NCI-H2196 treated with DMSO at 0.1 percent for 48 hours (cell line): ENCODE measurements around the gene PAK6.

Source experiments
- DNase-seq: peaks from one replicate; lab custom pipeline; 2025; ENCODE audit not compliant: unreplicated experiment; lab: John Stamatoyannopoulos, UW

The PAK6 gene

DNA sequence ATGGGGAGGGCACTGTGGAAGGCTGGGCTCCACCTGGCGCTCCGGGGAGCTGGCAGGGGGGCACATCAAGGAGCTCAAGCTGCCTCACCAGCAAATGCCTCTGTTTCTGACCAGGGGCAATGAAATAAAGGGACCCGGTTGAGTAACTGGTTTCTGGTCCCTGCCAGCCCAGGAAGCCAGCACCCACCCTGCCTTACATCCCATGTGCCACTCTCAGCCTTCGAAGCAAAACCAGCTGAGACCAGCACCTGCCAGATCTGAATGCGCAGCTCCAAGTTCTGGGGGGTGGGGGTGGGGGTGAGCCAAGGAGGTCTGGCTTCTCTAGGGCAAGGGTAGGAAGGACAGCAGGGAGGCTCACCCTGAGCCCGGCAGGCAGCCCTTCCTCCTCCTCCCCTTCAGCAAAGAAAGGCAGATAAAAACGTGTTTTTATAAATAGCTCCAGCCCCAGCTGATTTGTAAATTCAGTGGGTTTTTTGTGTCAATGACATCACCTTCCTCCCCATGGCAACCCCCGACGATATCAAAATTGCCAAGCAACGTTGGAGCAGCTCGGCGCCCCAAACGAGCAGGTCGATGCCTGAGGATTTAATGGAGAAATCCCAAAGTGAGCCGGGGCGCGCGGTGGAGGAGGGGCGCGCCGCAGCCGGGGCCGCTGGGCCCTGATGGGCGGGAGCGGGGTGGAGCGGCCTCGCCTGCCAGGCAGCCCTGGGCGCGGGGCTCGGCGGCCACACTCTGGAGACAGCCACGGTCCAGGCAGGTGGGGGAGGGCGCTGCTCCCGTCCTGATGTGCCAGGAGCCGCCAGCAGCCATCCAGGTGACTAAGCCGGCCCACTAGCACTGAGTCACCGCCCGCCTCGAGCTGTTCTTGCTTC lies at the start of gene PAK6:
TSS of gene PAK6 (plus strand) at position 532 of the 872 bp plus-strand sequence. CDS start 25,723 bp downstream, outside the sequence.
- DNase-seq, result peak; percentile 9

DNA sequence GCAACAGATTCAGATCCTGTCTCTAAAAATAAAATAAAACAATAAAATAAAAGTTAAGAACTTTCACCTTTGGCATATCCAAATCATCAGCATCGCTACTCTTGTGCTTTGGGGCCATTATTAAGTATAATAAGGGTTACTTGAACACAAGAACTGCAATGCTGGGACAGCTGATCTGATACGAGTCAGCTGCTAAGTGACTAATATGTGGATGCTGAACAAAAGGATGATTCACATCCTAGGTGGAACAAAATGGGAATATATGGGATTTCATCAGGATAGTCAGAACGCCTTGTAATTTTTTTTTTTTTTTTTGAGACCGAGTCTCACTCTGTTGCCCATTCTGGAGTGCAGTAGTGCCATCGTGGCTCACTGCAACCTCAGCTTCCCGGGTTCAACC lies 48.3 kb upstream of the PAK6 start:
- no peak for DNase-seq

GRCh38 chr15:40192942-40193341 lies 45.9 kb upstream of the PAK6 start:
- no peak for DNase-seq

DNA sequence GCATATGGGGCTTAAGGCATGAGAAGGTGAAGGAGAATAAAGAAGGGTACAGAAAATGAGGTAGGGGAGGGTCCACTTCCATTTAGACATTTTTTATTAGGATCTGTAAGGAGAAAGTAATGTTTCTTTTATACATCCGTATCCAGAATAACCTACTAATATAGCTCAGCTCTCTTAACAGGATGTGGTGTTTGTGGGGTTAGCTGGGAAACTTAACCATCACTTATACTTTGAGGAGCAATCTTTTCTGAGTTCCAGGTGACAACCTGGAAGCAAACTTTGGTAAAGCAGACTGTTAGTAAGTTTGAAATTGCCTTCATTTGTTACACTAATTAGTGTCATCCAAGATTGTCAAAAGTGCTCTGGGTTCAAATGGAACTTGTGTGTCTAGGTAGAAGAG lies 41.4 kb upstream of the PAK6 start:
- no peak for DNase-seq

DNA sequence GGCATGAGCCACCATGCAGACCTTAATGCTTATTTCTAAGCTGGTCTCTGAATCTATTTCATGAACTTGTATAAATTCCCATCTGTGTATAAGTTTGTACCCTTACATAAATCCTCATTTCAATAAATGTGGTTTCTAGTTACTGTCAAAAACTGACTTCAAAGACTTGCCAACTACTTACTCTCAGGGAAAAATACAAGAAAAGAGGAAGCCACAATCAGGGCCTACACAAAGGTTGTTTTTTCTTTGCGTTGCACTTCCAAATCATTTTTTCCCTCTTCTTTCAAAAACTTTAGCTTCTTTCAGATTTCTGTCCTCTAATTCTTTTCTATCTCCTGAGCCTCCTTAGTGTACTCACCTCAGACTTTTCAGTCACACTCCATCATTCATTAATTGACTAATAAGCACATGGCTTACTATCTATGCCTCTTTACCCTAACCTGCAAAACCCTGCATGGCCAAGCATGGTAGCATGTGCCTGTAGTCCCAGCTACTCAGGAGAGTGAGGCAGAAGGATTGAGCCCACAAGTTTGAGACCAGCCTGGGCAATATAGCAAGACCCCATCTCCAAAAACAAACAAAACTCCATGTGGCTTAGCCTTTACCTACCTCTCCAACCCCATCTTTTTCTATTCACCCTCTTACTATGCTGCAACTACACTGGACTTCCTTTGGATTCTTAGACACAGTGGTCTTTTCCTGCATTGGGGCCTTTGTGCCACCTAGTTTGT lies 40.3 kb upstream of the PAK6 start:
- DNase-seq, result no peak

DNA sequence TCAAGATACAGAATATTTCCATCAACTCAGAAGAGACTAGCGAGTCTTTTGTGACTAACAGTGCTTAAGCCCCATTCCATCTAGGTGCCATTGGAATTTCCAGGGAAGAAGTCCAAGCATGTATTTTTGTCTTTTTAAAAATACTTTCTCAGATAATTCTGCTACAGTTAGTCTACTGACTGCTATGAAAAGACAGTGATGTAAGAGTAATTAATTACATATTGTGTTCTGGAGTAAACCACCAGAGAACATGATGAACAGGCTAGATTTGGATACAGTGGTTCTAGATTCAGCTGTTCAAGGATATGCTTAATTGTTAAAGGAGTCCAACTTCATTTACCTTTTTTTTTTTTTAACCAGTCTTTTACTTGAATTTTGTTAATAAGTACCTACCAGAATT lies 34.8 kb upstream of the PAK6 start:
- no peak for DNase-seq

- peak; percentile 14 for DNase-seq
These were observed 21.6 kb upstream of the PAK6 start for GRCh38 chr15:40217166-40217824.

DNA sequence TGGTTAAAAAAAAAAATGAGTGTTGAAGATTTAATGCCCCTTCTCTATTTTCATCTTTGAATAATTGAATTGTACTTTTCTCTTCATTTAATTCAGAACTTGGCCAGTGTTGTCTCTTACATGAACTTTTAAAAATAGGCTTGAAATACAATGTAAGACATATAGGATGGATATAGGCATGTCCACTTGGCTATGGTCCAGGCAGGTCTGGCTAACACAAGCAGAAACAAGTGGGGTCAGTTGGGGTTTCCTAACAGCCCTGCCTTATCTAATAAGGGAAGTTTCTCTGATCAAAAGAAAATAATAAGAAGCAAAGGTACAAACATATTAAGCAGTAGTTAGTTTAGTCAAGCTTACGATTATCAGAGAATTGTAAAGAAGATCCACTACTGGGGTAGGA lies 19.1 kb upstream of the PAK6 start:
- no peak for DNase-seq

DNA sequence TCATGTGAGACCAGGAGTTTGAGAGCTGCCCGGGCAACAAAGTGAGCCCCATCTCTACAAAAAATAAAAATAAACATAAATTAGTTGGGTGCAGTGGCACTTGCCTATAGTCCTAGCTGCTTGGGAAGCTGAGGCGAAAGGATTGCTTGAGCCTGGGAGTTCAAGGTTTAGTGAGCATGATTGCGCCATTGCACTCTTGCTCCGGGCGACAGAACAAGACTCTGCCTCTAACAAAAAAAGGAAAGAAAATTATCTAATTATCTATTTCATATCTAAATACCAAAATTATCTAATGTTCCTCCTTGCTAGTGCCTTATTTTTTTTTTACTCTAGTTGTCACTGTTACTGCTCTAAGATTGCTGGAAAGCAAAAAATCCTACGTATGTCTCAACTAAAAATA lies 16.7 kb upstream of the PAK6 start:
- no peak for DNase-seq

DNA sequence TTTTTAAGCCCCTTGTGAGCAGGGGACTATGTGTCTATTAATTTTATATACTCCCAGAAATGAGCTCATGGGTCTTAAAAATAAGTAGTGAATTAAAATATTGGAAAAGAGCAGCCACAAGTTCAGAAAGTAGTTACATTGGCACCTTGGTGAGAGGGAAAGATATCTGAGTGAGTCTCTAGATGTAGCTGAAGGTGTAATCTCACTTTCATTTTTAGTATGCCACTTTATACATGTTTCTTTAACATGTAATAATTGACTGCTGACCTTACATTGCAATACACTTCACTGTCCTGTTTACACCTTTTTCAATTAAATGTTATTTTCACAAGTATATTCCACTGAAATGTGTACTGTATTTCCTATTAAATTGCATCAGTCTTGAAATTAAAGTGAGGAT lies 12.1 kb upstream of the PAK6 start:
- no peak for DNase-seq

GRCh38 chr15:40229316-40229715 lies 9.5 kb upstream of the PAK6 start:
- DNase-seq, result no peak

GRCh38 chr15:40229956-40230355 lies 8.9 kb upstream of the PAK6 start:
- no peak for DNase-seq

- DNase-seq, result no peak
These were observed 6.2 kb upstream of the PAK6 start for GRCh38 chr15:40232625-40233070.

DNA sequence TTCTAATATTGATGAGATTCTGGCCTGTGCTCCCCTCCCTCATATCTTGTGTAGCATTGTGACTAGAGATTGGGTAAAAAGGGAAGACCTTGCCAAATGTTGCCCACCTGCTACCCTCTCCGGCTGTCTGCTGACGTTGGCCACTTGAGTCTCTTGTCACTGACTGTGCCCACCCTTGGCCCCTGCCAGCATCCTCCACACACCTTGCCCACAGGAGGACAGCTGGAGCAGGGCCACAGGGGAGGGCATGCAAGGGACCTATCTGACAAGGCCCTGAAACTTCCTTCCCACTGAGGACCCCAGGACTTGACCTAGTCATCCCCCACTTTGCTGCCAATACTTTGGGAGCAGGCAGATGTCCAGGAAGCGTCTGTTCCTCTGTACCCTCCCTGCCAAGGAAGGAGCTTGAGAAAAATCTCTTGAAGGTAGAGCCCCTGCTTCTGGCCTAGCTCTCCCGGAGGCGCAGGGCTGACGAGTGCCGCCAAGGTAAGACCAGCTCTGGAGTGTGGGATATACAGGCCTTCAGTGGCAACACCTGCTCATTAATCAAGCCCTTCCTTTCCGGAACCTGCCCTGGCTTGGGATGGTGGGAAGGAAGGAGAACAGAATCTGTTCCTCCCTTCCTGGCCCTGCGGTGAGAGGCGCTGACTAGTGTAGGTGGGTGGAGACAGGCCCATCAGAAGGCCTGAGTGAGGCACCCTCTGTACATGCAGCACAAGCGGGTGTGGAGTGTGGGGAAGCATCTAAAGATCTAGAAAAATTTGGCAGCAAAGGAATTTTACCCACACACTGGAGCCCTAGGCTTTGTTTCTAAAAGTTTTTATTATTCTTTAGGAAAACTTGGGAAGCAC lies 4.9 kb upstream of the PAK6 start:
- no peak for DNase-seq

DNA sequence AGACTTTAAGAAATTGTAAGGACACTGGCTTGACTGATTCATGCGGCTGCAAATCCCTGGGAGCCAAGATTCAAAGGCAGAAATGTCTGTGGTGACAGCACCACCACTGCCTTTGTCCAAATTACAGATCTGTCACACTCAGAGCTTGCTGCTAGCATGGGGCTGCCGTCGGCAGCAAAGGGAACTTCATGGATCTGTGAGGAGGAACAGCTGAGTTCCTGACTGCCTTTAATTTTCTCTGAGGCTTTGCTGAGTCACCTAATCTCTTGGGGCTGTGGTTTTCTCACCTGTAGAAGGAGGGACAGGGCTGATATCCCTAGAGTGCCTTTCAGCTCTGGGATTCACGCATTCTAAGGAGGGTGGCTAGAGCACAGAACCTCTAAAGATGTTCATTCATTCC lies 4.1 kb upstream of the PAK6 start:
- DNase-seq, result no peak

GRCh38 chr15:40235201-40235885 lies 3.5 kb upstream of the PAK6 start:
- DNase-seq, result no peak

DNA sequence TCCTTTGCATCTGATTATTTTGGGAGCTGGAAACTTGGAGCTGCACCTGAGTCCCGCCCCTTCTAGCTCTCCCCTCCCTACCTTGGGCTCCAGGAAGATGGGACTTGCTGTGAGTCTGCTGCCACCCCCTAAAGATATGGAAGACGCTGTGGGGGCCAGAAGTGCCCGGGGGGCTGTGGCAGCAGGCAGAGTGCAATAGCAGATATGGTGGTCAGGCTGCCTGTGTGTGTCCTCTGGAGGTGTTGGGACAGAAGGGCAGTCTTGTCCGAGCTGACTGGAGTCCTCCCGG lies 485 bp downstream of the PAK6 start:
- no peak for DNase-seq

GRCh38 chr15:40239693-40240618 lies 1.1 kb downstream of the PAK6 start:
- DNase-seq, result no peak

DNA sequence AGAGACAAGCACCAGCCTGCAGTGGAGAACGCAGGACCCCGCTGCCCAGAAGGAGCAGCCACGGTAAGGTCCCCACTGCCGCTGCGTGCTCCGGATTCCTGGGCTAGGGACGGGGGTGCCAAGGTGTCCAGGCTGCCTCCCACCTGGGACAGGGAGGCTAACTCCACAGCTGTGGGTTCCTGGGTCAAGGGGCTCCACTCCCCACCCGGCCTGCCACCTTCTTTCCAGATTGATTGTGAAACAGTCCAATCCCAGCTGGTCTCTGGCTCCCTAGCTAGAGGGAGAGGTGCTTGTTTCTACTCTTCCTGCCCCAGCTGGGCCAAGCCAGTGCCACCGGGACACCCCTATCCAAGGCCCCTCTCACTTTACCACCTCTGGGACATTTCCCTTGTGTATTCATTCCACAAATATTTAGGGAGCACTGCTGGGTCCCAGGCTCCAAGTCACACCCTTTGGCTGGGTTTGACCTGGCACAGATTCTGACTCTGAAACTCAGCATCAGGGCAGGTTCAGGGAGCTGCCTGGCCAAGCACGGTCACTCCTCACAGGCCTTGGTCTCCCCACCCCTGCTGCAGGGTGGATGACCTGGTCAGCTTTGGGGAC lies 1.9 kb downstream of the PAK6 start:
- DNase-seq, result no peak
